Osteoblast (primary cell): ENCODE data around the gene UQCR11. TPM values are rescaled to one million over a fixed set of nuclear protein-coding genes. Genes with fewer than 3 reads are reported as not detected.
A peak's percentile ranks its signal among the peaks of the same experiment; 100 is the strongest.

Experiments
- DNase-seq: peaks from one replicate; pipeline ENCODE4 v3.0.0; 2011; ENCODE audit warnings: low spot score, mixed read lengths; ENCODE audit not compliant: insufficient read length; ENCODE audit errors: missing footprints
- H2AFZ ChIP-seq: 2 replicates; pipeline ENCODE4 v1.6.0; 2011; ENCODE audit warnings: mild to moderate bottlenecking, low read length
- H3K27ac ChIP-seq: 2 replicates; pipeline ENCODE4 v1.5.1; 2011; ENCODE audit warnings: mild to moderate bottlenecking, low read depth, low read length, moderate library complexity
- H3K27me3 ChIP-seq: 2 replicates; pipeline ENCODE4 v1.6.0; 2012; ENCODE audit warnings: mild to moderate bottlenecking, control low read depth, inconsistent platforms, low read length, moderate library complexity; ENCODE audit not compliant: insufficient read depth
- H3K36me3 ChIP-seq: 2 replicates; pipeline ENCODE4 v1.5.1; 2011; ENCODE audit warnings: mild to moderate bottlenecking, low read length, control low read depth, moderate library complexity; ENCODE audit not compliant: insufficient read depth
- H3K4me1 ChIP-seq: 2 replicates; pipeline ENCODE4 v1.5.1; 2011; ENCODE audit warnings: mild to moderate bottlenecking, low read length, control low read depth, moderate library complexity; ENCODE audit not compliant: insufficient read depth
- H3K4me2 ChIP-seq: 2 replicates; pipeline ENCODE4 v1.6.0; 2011; ENCODE audit warnings: mild to moderate bottlenecking, low read length; ENCODE audit not compliant: insufficient read depth
- H3K4me3 ChIP-seq: fragments of 200-600 bp; sonication (generic); 3 replicates; pipeline ENCODE4 v1.5.1; 2012; ENCODE audit warnings: mild to moderate bottlenecking, low read length, inconsistent platforms; ENCODE audit not compliant: insufficient read depth
- H3K79me2 ChIP-seq: 2 replicates; pipeline ENCODE4 v1.6.0; 2012; ENCODE audit warnings: mild to moderate bottlenecking, low read length, control low read depth, inconsistent platforms; ENCODE audit not compliant: insufficient read depth
- H3K9me3 ChIP-seq: 2 replicates; pipeline ENCODE4 v1.5.1; 2011; ENCODE audit warnings: low read depth, low read length, control low read depth
- H4K20me1 ChIP-seq: 2 replicates; pipeline ENCODE4 v1.6.0; 2012; ENCODE audit warnings: mild to moderate bottlenecking, low read length, control low read depth; ENCODE audit not compliant: insufficient read depth
- total RNA-seq: library from RNA; depleted of rRNA; stranded (reverse); fragments of >200 nt; gene quantifications from 2 replicates; pipeline ENCODE4 v1.2.3, GENCODE V29; 2012
- TF ChIP-seq, protein P1 (sequence below): IDR thresholded peaks from 2 replicates; pipeline ENCODE4 v1.5.1; 2011; ENCODE audit warnings: mild to moderate bottlenecking, low read depth, low read length, moderate library complexity; ENCODE audit errors: extremely low read depth

The UQCR11 gene
- total RNA-seq, 1 donor: 39.4 TPM

DNA sequence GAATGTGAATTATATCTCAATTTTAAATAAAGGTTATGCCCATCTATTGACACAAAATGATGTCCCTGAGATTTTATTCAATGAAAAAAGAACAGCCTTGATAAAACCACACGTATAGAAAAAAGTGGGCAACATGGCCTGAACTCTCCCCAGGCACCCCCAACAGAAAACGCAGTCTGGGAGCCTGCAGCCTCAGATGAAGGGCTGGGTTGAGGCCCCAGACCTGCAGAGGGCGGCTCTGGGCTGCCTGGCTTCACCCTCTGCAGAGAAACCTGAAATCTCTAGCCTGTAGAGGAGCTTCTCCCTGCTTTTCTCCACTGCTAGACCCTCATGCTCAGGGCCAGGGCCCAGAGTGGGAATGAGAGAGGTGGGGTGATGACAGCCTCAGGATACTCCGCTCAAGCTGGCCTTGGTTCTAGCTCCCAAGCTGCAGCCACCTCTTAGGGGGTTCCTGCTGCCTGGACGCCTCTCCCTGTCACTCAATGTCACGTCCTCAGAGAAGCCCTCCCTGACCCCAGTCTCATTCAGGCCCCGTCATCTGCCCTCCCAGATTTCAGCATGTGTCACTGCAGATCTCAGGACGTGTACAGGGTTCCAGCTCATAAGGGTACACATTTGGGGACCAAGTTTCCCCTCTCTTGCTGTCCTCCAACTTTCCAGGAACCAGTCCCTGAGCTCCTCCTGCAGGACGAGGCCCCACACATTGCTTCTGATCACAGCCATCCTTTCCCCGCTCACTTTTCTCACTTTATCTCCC lies 14.4 kb downstream of the UQCR11 start:
- H3K4me1 ChIP-seq: peaks cover 21% of the 10 kb centered on the region
- H3K9me3 ChIP-seq: no peaks in the 10 kb centered on the region
- H3K27ac ChIP-seq: peak overlapping the region; percentile 75
- peaks cover 27% of the 10 kb centered on the region for H4K20me1 ChIP-seq
- TF ChIP-seq, protein P1, sequence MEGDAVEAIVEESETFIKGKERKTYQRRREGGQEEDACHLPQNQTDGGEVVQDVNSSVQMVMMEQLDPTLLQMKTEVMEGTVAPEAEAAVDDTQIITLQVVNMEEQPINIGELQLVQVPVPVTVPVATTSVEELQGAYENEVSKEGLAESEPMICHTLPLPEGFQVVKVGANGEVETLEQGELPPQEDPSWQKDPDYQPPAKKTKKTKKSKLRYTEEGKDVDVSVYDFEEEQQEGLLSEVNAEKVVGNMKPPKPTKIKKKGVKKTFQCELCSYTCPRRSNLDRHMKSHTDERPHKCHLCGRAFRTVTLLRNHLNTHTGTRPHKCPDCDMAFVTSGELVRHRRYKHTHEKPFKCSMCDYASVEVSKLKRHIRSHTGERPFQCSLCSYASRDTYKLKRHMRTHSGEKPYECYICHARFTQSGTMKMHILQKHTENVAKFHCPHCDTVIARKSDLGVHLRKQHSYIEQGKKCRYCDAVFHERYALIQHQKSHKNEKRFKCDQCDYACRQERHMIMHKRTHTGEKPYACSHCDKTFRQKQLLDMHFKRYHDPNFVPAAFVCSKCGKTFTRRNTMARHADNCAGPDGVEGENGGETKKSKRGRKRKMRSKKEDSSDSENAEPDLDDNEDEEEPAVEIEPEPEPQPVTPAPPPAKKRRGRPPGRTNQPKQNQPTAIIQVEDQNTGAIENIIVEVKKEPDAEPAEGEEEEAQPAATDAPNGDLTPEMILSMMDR: peak; percentile 9
- H3K79me2 ChIP-seq: peaks cover 56% of the 10 kb centered on the region
- peak overlapping the region; percentile 92 for H3K4me3 ChIP-seq
- H3K4me2 ChIP-seq: peak overlapping the region; percentile 93
- DNase-seq: peak; percentile 94
- H2AFZ ChIP-seq: no peak overlapping the region
- H3K36me3 ChIP-seq: peaks cover 4% of the 10 kb centered on the region
- no peaks in the 10 kb centered on the region for H3K27me3 ChIP-seq

DNA sequence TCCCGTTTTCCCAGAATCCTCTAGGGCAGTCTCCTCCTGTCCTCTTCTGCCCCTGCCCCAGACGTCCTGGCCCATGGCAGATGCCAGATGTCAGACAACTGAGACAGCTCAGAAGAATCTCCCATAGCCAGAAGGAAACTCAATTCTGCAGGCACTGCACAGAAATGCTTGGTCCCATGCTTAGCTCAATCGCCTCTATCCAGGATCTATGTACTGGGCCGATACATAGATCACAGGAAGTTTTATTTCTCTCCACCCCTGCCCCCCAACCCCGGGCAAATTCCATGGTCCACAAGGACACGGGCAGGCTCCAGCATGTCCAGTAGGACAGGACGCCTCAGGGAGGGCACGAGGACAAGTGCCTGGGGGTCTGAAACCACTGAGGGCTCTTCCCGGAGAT lies 17.4 kb downstream of the UQCR11 start:
- TF ChIP-seq, protein P1: no peak
- peaks cover 21% of the 10 kb centered on the region for H3K4me1 ChIP-seq
- no peaks in the 10 kb centered on the region for H3K27me3 ChIP-seq
- H3K4me3 ChIP-seq: no peak overlapping the region
- H2AFZ ChIP-seq: no peak overlapping the region
- no peak overlapping the region for H3K27ac ChIP-seq
- no peaks in the 10 kb centered on the region for H3K9me3 ChIP-seq
- peaks cover 27% of the 10 kb centered on the region for H4K20me1 ChIP-seq
- peaks cover 70% of the 10 kb centered on the region for H3K79me2 ChIP-seq
- no peak for DNase-seq
- H3K36me3 ChIP-seq: peaks cover 12% of the 10 kb centered on the region
- H3K4me2 ChIP-seq: no peak overlapping the region

DNA sequence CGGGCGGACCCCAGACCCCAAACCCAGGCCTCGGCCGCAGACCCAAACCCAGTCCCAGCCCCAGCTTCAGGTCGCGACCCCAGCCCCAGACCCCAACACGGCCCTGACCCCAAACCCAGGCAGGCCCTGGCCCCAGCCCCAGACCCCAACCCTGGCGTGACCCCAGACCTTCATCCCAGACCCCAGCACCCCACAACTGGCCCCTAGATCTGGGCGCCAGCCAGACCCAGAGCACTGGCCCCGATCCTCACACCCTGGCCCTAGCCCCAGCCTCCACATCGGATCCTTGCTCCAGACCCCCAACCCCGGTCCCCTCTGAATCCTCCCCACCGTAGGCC lies 20.1 kb downstream of the UQCR11 start:
- Histone ChIP-seq H3K4me1 (peaks cover 4% of the 10 kb centered on the region), H3K27me3 (no peaks in the 10 kb centered on the region), H3K4me3 (no peak overlapping the region), H3K27ac (no peak overlapping the region), H4K20me1 (peaks cover 11% of the 10 kb centered on the region), H3K79me2 (peaks cover 51% of the 10 kb centered on the region), H3K4me2 (no peak overlapping the region), H3K36me3 (peaks cover 35% of the 10 kb centered on the region), H2AFZ (no peak overlapping the region), H3K9me3 (no peaks in the 10 kb centered on the region)
- no peak for DNase-seq
- TF ChIP-seq, protein P1: no peak

DNA sequence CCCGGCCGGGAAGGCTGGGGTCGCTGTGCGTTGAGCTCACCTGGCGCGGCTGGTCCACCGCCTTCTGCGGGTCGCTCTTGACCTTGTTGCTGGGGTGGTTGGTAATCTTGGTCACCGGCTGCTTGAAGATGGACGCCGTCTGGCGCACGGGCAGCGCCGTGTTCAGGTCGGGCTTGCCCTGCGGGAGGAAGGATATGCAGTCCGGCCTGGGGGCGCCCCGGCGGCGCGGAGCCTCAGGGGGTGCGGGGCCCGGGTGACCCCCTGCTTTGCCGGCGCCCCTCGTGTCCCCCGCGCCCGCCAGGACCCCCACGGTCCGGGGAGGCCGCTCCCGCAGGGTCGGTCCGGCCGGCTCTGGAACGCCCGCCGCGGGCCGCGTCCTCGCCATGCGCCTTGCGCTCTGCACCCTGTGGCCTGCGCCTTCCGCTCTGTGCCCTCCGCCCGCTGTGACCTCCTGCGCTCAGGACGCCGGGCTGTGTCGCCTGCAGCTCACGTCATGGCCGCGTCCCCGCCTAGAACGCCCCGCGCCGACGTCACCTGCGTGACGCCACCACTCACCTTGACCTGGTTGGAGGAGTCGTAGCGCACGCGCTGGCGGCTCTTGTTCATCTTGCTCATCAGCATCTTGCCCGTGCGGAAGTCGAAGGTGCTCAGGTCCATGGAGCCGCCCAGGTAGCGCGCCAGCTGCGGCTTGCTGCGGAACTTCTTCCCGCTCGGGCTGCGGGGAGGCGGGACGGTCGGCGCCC lies 20.6 kb downstream of the UQCR11 start:
- Histone ChIP-seq H3K4me2 (no peak overlapping the region), H3K27ac (no peak overlapping the region), H2AFZ (no peak overlapping the region), H3K4me1 (peaks cover 2% of the 10 kb centered on the region), H3K27me3 (no peaks in the 10 kb centered on the region), H3K79me2 (peaks cover 45% of the 10 kb centered on the region), H4K20me1 (peaks cover 9% of the 10 kb centered on the region), H3K9me3 (no peaks in the 10 kb centered on the region), H3K4me3 (no peak overlapping the region), H3K36me3 (peaks cover 40% of the 10 kb centered on the region)
- DNase-seq: no peak
- TF ChIP-seq, protein P1: no peak
